Testis (tissue), 2 donors: ENCODE results near the gene PRM3.

ENCODE experiments used
- CTCF ChIP-seq, 3 experiments: fragments of 450-650 bp in 2 of 3; fragments of 200-600 bp in 1 of 3; sonication (generic) in 1 of 3; IDR thresholded peaks; one replicate each; pipeline ENCODE4 v1.5.1; 2016 to 2019; ENCODE audit warnings: antibody characterized with exemption in 3 of 3, mild to moderate bottlenecking in 2 of 3, moderate library complexity in 1 of 3
- POLR2A ChIP-seq: fragments of 450-650 bp; IDR thresholded peaks from one replicate; pipeline ENCODE4 v1.6.1; 2017; ENCODE audit warnings: antibody characterized with exemption, mild to moderate bottlenecking, moderate library complexity

GRCh38 chr16:11255737-11256660 lies 17.4 kb downstream of the PRM3 start, which contains the start of gene SOCS1:
- TF ChIP-seq CTCF (IDR thresholded peaks at IDR 0.05), result peak; percentile 92 to 97 (median 94)
- peak; percentile 62 for TF ChIP-seq POLR2A
